Dendritic cell treated with granulocyte-macrophage colony-stimulating factor and Interleukin-4, amounts not matched to agents 40 ng/mL and 50 ng/mL, for 4 days (primary cell): ENCODE data around the gene SFMBT2.
A peak's percentile ranks its signal among the peaks of the same experiment; 100 is the strongest.
"Not testable (repeated sequence)": the region's sequence is repeated elsewhere in the genome, so short reads cannot be mapped to it uniquely, and the experiment has no call there.

Source experiments
- H3K27ac Mint-ChIP-seq: one replicate; pipeline ENCODE4 v1.8.0; 2022; ENCODE audit warnings: mild to moderate bottlenecking, mixed read lengths
- H3K27me3 Mint-ChIP-seq: one replicate; pipeline ENCODE4 v1.8.0; 2022; ENCODE audit warnings: mild to moderate bottlenecking, mixed read lengths
- H3K36me3 Mint-ChIP-seq: one replicate; pipeline ENCODE4 v1.8.0; 2022; ENCODE audit warnings: low read depth, mixed read lengths
- H3K4me1 Mint-ChIP-seq: one replicate; pipeline ENCODE4 v1.8.0; 2022; ENCODE audit warnings: low read depth, mixed read lengths
- H3K4me3 Mint-ChIP-seq: one replicate; pipeline ENCODE4 v1.8.0; 2022; ENCODE audit warnings: mild to moderate bottlenecking, moderate library complexity, mixed read lengths
- H3K9me3 Mint-ChIP-seq: one replicate; pipeline ENCODE4 v1.8.0; 2022; ENCODE audit warnings: mixed read lengths
- intact Hi-C: fragments of 100-400 bp; cut with micrococcal nuclease; formaldehyde crosslinking; loops from one replicate; pipeline ENCODE4 v1.15.0; 2022

Gene SFMBT2

DNA sequence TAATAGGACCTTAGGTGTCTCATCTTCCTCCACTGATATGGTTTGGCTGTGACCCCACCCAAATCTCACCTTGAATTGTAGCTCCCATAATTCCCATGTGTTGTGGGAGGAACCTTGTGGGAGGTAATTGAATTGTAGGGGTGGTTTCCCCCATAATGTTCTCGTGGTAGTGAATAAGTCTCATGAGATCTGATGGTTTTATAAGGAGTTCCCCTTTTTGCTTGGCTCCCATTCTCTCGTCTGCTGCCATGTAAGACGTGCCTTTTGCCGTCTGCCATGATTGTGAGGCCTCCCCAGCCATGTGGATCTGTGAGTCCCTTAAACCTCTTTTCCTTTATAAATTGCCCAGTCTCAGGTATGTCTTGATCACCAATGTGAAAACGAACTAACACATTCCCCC lies 220.1 kb downstream of the SFMBT2 start:
- intact Hi-C loops, H3K27me3 Mint-ChIP-seq, H3K4me3 Mint-ChIP-seq: not testable (repeated sequence)
- peaks cover 28% of the 10 kb centered on the region for H3K9me3 Mint-ChIP-seq
- H3K36me3 Mint-ChIP-seq = peaks cover 35% of the 10 kb centered on the region
- peak overlapping the region; percentile 33 for H3K27ac Mint-ChIP-seq
- H3K4me1 Mint-ChIP-seq = peaks cover 71% of the 10 kb centered on the region

- peaks cover 26% of the 10 kb centered on the region for H3K36me3 Mint-ChIP-seq
- no peak overlapping the region for H3K27ac Mint-ChIP-seq
- peaks cover 20% of the 10 kb centered on the region for H3K9me3 Mint-ChIP-seq
- intact Hi-C loops = loop anchor here (5.0 kb wide), 1 partner anchor 217 kb away; no protein-coding TSS in a partner anchor
- H3K4me1 Mint-ChIP-seq = peaks cover 75% of the 10 kb centered on the region
- no peak overlapping the region for H3K4me3 Mint-ChIP-seq
- H3K27me3 Mint-ChIP-seq = peaks cover 5% of the 10 kb centered on the region
Measured at GRCh38 chr10:7189909-7190308, 220.9 kb downstream of the SFMBT2 start.

DNA sequence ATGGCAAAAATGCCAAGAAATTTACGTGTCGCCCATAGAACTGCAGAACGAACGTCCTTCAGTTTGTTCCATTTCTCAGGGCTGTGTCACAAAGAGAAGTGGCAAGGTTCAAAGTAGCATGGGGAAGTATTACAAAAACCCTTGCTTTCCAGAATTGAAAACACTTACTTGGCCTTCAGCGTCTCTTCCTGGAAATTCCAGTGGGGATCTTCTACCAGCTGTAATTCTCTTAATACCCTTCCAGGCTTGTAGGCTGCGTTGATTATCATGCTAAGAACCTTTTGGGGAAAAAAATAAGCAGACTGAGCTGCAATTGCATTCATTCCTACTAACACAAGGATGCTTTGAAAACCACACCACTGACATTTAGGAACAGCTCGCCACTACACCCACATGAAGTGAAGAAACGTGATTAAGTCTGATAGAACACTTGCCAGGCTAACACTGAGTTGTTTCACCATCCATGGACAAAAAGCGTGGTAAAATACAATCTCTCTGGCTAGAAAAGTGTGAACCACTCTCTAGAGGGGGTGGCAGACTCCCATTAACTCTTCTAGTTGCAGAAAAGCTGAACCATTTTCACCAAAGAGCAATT lies 222.3 kb downstream of the SFMBT2 start:
- peaks cover 20% of the 10 kb centered on the region for H3K9me3 Mint-ChIP-seq
- intact Hi-C loops = loop anchor here (5.0 kb wide), 1 partner anchor 219 kb away; no protein-coding TSS in a partner anchor
- no peak overlapping the region for H3K4me3 Mint-ChIP-seq
- H3K27me3 Mint-ChIP-seq = peaks cover 5% of the 10 kb centered on the region
- peaks cover 75% of the 10 kb centered on the region for H3K4me1 Mint-ChIP-seq
- peak overlapping the region; percentile 55 for H3K27ac Mint-ChIP-seq
- peaks cover 26% of the 10 kb centered on the region for H3K36me3 Mint-ChIP-seq

DNA sequence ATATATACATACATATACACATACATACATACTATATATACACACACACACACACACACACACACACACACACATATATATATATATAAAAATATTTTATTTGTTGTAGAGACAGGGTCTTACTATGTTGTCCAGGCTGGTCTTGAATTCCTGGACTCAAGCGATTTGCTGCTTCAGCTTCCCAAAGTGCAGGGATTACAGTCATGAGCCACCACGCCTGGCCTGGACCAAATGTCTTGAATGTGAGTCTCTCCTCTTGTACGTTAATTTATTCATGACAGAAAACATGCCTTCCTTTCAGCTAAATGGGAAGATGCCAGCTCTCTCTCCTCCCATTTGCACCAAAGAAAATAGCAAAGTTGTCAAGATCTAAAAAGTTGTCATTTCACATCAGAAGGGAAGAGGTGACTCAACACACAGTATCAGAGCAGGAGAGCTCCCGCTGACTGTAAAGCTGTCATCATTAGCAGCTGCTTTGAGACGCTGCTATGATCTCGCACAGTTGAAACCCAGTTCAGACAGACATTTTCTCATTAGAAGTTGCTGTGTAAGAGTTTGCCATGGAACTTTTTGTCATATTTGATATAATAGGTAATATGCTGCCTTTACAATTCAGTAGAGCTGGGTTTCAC lies 224.3 kb downstream of the SFMBT2 start:
- peak overlapping the region; percentile 66 for H3K27ac Mint-ChIP-seq
- peaks cover 8% of the 10 kb centered on the region for H3K27me3 Mint-ChIP-seq
- intact Hi-C loops = loop anchor here (5.0 kb wide), 1 partner anchor 221 kb away; no protein-coding TSS in a partner anchor
- peaks cover 69% of the 10 kb centered on the region for H3K4me1 Mint-ChIP-seq
- peaks cover 29% of the 10 kb centered on the region for H3K9me3 Mint-ChIP-seq
- no peak overlapping the region for H3K4me3 Mint-ChIP-seq
- peaks cover 34% of the 10 kb centered on the region for H3K36me3 Mint-ChIP-seq

DNA sequence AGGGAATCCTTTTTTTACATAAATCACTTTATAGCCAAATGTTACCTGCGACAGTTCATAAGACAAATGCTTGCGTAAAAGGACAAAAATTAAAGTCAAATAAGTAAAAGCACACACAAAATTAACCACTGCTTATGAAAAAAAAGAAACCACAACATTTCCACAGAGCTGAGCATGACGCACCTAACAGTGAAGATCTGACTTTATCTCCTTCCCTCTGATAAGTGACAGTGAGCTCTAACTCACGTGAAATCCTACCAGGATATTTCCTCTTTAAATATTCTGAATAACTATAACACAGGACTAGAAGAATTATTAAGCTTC lies 225.5 kb downstream of the SFMBT2 start:
- Mint-ChIP-seq H3K4me1 (peaks cover 64% of the 10 kb centered on the region), H3K4me3 (peak overlapping the region; percentile 24), H3K36me3 (peaks cover 26% of the 10 kb centered on the region), H3K9me3 (peaks cover 19% of the 10 kb centered on the region), H3K27ac (peak overlapping the region; percentile 73), H3K27me3 (peaks cover 6% of the 10 kb centered on the region)
- intact Hi-C loops = loop anchor here (5.0 kb wide), 1 partner anchor 222 kb away; no protein-coding TSS in a partner anchor

- intact Hi-C loops = loop anchor here (5.0 kb wide), 1 partner anchor 222 kb away; no protein-coding TSS in a partner anchor
Measured at GRCh38 chr10:7184660-7185366, 226.0 kb downstream of the SFMBT2 start.

DNA sequence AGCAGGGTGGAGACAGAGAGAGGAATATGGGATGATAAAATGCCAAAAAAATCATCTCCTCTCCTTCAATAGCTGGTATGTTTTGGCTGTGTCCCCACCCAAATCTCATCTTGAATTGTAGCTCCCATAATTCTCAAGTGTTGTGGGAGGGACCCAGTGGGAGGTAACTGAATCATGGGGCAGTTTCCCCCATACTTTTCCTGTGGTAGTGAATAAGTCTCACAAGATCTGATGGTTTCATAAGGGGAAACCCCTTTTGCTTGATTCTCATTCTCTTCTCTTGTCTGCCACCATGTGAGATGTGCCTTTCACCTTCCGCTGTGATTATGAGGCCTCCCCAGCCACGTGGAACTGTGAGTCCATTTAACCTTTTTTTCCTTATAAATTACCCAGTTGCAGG lies 226.7 kb downstream of the SFMBT2 start:
- intact Hi-C loops = not testable (repeated sequence)

More at GRCh38 chr10:7184660-7185366, 226.0 kb downstream of the SFMBT2 start:
- Mint-ChIP-seq H3K27me3 (peaks cover 6% of the 10 kb centered on the region), H3K9me3 (peaks cover 19% of the 10 kb centered on the region), H3K36me3 (peaks cover 25% of the 10 kb centered on the region), H3K27ac (peak overlapping the region; percentile 73), H3K4me3 (peak overlapping the region; percentile 24), H3K4me1 (peaks cover 64% of the 10 kb centered on the region)

GRCh38 chr10:7182327-7182726 lies 228.5 kb downstream of the SFMBT2 start:
- H3K36me3 Mint-ChIP-seq = peaks cover 20% of the 10 kb centered on the region
- peaks cover 19% of the 10 kb centered on the region for H3K9me3 Mint-ChIP-seq
- intact Hi-C loops, H3K4me3 Mint-ChIP-seq, H3K27me3 Mint-ChIP-seq, H3K27ac Mint-ChIP-seq: not testable (repeated sequence)
- peaks cover 62% of the 10 kb centered on the region for H3K4me1 Mint-ChIP-seq

More for the DNA sequence above, 226.7 kb downstream of the SFMBT2 start:
- peaks cover 20% of the 10 kb centered on the region for H3K36me3 Mint-ChIP-seq
- H3K9me3 Mint-ChIP-seq = peaks cover 19% of the 10 kb centered on the region
- H3K4me3 Mint-ChIP-seq, H3K27me3 Mint-ChIP-seq: not testable (repeated sequence)
- H3K27ac Mint-ChIP-seq = peak overlapping the region; percentile 73
- H3K4me1 Mint-ChIP-seq = peaks cover 58% of the 10 kb centered on the region

GRCh38 chr10:7181420-7181819 lies 229.4 kb downstream of the SFMBT2 start:
- peaks cover 19% of the 10 kb centered on the region for H3K9me3 Mint-ChIP-seq
- H3K27ac Mint-ChIP-seq = no peak overlapping the region
- H3K36me3 Mint-ChIP-seq = peaks cover 20% of the 10 kb centered on the region
- no peak overlapping the region for H3K4me3 Mint-ChIP-seq
- intact Hi-C loops = no loop called here
- H3K4me1 Mint-ChIP-seq = peaks cover 53% of the 10 kb centered on the region
- H3K27me3 Mint-ChIP-seq = peaks cover 4% of the 10 kb centered on the region

DNA sequence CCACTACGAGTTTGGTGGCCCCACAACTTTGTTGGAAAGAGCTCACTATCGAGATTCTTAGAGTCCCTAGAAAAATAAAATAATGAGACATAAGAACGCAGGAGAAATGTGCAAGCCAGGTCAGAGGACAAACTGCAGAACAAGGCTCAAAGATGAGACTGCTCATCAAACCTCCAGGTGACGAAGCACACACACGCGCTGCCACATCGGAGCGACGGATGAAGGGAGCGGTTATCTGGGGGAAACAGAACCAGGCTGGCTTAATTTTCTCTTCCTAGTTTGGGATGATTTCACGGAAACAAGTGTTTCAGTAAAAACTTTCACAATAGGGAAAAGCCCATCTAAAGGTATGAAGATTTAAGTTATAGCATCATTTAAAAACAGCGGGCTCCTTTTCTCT lies 231.3 kb downstream of the SFMBT2 start:
- peaks cover 19% of the 10 kb centered on the region for H3K9me3 Mint-ChIP-seq
- H3K27me3 Mint-ChIP-seq = peaks cover 4% of the 10 kb centered on the region
- no peak overlapping the region for H3K27ac Mint-ChIP-seq
- H3K4me3 Mint-ChIP-seq = no peak overlapping the region
- H3K36me3 Mint-ChIP-seq = peaks cover 28% of the 10 kb centered on the region
- H3K4me1 Mint-ChIP-seq = peaks cover 48% of the 10 kb centered on the region
- intact Hi-C loops = no loop called here

- intact Hi-C loops = no loop called here
- Mint-ChIP-seq H3K27ac (no peak overlapping the region), H3K27me3 (no peaks in the 10 kb centered on the region), H3K9me3 (no peaks in the 10 kb centered on the region), H3K4me3 (no peak overlapping the region), H3K36me3 (peaks cover 45% of the 10 kb centered on the region), H3K4me1 (peaks cover 23% of the 10 kb centered on the region)
Measured at GRCh38 chr10:7173948-7174347, 236.9 kb downstream of the SFMBT2 start.

- intact Hi-C loops = no loop called here
- peaks cover 52% of the 10 kb centered on the region for H3K36me3 Mint-ChIP-seq
- H3K27ac Mint-ChIP-seq = no peak overlapping the region
- H3K9me3 Mint-ChIP-seq = no peaks in the 10 kb centered on the region
- H3K4me3 Mint-ChIP-seq = no peak overlapping the region
- no peaks in the 10 kb centered on the region for H3K27me3 Mint-ChIP-seq
- H3K4me1 Mint-ChIP-seq = peaks cover 12% of the 10 kb centered on the region
Measured at GRCh38 chr10:7171825-7172224, 239.0 kb downstream of the SFMBT2 start.

- Mint-ChIP-seq H3K27ac (no peak overlapping the region), H3K4me1 (peaks cover 10% of the 10 kb centered on the region), H3K4me3 (no peak overlapping the region), H3K27me3 (no peaks in the 10 kb centered on the region), H3K9me3 (no peaks in the 10 kb centered on the region), H3K36me3 (peaks cover 58% of the 10 kb centered on the region)
- intact Hi-C loops = no loop called here
Measured at GRCh38 chr10:7170626-7171322, 240.1 kb downstream of the SFMBT2 start.

DNA sequence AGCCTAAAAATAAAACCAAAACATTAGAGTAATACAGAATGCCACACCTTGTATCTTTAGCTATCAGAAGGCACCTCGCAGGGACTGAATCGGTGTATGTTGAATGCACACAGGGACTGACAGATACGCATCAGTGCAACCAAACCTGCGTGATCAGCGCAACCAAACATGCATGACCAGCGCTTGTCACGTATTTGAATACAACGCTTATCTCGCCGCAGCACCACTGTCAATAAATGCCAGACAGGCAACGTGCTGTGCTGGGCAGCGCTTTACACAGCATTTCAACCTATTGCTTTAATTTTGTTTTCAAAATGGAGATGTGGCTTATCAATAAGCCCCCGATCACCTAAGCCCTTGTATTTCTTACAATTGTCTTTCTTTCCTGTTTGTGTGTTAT lies 242.4 kb downstream of the SFMBT2 start:
- H3K4me3 Mint-ChIP-seq = no peak overlapping the region
- no peak overlapping the region for H3K27ac Mint-ChIP-seq
- no peaks in the 10 kb centered on the region for H3K27me3 Mint-ChIP-seq
- no peaks in the 10 kb centered on the region for H3K4me1 Mint-ChIP-seq
- intact Hi-C loops = no loop called here
- peaks cover 55% of the 10 kb centered on the region for H3K36me3 Mint-ChIP-seq
- H3K9me3 Mint-ChIP-seq = no peaks in the 10 kb centered on the region
